Upper lobe of right lung (tissue), 1 donor: Measurements from ENCODE around the gene KAT6B. TPM values are rescaled to one million over a fixed set of nuclear protein-coding genes. Genes with fewer than 3 reads are reported as not detected.

Source experiments
- ATAC-seq: fragments of 200-7000 bp; cut with Tn5 transposase; one replicate; pipeline ENCODE4 v1.9.1; 2020; ENCODE audit warnings: mild to moderate bottlenecking, moderate library complexity
- DNase-seq: peaks from one replicate; pipeline ENCODE4 v3.0.0-alpha.2; 2020
- H3K27ac ChIP-seq: fragments of 200-600 bp; one replicate; pipeline ENCODE4 v1.8.0; 2022
- H3K27me3 ChIP-seq: fragments of 200-600 bp; one replicate; pipeline ENCODE4 v1.8.0; 2022; ENCODE audit warnings: mild to moderate bottlenecking
- H3K36me3 ChIP-seq: fragments of 200-600 bp; one replicate; pipeline ENCODE4 v1.8.0; 2022
- H3K4me1 ChIP-seq: fragments of 200-600 bp; one replicate; pipeline ENCODE4 v1.8.0; 2022
- H3K4me3 ChIP-seq: fragments of 200-600 bp; one replicate; pipeline ENCODE4 v1.8.0; 2022; ENCODE audit warnings: mild to moderate bottlenecking
- H3K9me3 ChIP-seq: fragments of 200-600 bp; one replicate; pipeline ENCODE4 v1.8.0; 2022
- intact Hi-C: fragments of 100-400 bp; cut with DNase I; formaldehyde crosslinking; loops from one replicate; pipeline ENCODE4 v1.11.0; 2022
- total RNA-seq: library from RNA; stranded (reverse); fragmentation: NEBNext Ultra II Directional; extraction: Animal tissue kit (Norgen Biotek cat#: 25700); gene quantifications from one replicate; pipeline ENCODE4 v1.2.1, GENCODE V29; 2021
- TF ChIP-seq, protein P1 (sequence below): fragments of 200-600 bp; IDR thresholded peaks from one replicate; pipeline ENCODE4 v1.8.0; 2022; ENCODE audit warnings: antibody characterized with exemption
- donor health status: DM: no; HTN: yes; CAD: no; lungs with severe emphysema.

Gene KAT6B
- total RNA-seq, 1 donor from 2014 or later = 45.4 TPM

DNA sequence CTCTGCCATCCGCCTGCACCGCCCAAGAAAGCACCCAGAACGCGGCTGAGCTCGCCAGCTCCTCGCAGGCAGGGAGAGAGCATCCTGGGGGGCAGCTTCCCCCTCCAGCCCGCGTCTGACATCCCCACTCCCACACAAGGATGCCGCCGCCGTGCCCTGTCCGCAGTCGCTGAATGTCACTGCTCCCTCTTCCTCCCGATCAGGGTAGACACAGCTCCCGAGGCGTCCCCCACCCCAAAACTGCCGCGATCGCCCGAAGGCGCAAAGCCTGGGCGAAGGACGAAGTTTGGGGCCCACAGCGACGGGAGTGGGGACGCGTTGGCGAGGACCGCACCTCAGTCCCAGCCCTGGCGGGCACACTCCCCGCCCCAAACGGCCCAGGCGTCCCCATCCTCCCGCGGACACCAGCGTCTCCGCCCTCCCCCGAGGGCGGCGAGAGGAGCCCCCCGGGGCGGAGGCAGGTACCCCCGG is 1.5 kb upstream of the KAT6B start:
- TF ChIP-seq, protein P1, sequence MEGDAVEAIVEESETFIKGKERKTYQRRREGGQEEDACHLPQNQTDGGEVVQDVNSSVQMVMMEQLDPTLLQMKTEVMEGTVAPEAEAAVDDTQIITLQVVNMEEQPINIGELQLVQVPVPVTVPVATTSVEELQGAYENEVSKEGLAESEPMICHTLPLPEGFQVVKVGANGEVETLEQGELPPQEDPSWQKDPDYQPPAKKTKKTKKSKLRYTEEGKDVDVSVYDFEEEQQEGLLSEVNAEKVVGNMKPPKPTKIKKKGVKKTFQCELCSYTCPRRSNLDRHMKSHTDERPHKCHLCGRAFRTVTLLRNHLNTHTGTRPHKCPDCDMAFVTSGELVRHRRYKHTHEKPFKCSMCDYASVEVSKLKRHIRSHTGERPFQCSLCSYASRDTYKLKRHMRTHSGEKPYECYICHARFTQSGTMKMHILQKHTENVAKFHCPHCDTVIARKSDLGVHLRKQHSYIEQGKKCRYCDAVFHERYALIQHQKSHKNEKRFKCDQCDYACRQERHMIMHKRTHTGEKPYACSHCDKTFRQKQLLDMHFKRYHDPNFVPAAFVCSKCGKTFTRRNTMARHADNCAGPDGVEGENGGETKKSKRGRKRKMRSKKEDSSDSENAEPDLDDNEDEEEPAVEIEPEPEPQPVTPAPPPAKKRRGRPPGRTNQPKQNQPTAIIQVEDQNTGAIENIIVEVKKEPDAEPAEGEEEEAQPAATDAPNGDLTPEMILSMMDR = no peak
- Histone ChIP-seq H3K27ac (peak overlapping the region; percentile 99), H3K4me1 (peaks cover 47% of the 10 kb centered on the region), H3K36me3 (no peaks in the 10 kb centered on the region), H3K4me3 (peak overlapping the region; percentile 87), H3K9me3 (no peaks in the 10 kb centered on the region), H3K27me3 (no peaks in the 10 kb centered on the region)
- DNase-seq (peak; percentile 79), ATAC-seq (no peak)
- intact Hi-C loops = no loop called here

DNA sequence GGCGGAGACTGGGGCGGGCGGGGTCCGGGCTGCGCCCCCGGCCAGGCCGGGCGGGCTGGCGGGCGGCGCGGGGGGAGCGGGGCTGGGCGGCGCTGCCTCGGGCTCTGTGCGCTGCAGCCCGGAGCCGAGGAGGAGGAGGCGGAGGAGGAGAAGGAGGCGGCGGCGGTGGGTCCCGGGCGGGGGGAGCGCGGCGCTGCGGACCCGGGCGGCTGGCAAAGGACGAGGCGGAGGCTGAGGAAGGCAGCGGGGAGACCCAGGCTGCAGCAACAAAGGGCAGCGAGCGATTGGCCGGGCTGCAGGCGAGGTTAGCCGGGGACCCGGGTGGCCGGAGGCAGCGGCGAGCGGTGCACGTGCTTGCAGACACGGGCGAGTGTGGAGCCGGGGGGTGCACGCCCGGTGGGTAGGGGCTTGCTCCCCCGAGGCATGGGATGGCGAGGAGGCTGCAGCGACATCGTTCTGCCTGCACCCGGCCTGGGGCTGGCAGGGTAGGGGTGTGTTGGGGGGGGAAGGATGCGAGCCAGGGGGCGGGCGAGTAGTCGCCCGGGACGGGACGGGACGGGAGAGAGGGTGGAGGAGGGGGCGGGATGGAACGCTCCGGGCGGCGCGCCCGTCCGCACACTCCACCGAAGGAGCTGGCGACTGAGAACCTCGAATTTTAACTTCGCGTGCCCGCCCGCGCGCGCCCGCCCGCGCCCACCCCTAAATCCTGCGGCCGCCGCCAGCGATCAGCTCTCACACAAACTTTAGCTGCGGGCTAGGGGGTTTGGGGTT is 844 bp upstream of the KAT6B start:
- Histone ChIP-seq H3K27ac (peak overlapping the region; percentile 99), H3K9me3 (no peaks in the 10 kb centered on the region), H3K4me3 (peak overlapping the region; percentile 87), H3K36me3 (no peaks in the 10 kb centered on the region), H3K27me3 (no peaks in the 10 kb centered on the region), H3K4me1 (peaks cover 47% of the 10 kb centered on the region)
- ATAC-seq (peak; percentile 27), DNase-seq (no peak)
- intact Hi-C loops = no loop called here
- TF ChIP-seq, protein P1 = no peak

DNA sequence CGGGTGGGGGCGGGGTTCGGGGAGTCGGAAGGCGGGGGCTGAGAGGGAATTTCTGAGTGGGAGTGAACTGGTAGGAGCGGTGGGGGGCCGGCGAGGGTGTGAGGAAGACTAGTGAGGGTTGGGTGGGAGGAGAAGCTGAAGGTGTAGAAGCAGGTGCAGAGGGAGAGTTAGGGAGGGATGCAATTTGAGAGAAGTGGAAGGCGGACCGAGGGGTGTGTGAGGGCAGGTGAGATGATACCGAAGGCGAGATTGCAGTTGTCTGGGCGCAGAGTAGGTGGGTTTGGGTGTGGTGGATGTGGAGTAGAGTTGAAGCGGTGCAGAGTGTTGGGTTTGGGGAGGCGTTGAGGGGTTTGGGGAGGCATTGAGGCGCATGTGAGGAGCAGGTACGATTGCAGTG is 643 bp downstream of the KAT6B start:
- H3K4me1 ChIP-seq = peaks cover 45% of the 10 kb centered on the region
- intact Hi-C loops = no loop called here
- TF ChIP-seq, protein P1 = no peak

DNA sequence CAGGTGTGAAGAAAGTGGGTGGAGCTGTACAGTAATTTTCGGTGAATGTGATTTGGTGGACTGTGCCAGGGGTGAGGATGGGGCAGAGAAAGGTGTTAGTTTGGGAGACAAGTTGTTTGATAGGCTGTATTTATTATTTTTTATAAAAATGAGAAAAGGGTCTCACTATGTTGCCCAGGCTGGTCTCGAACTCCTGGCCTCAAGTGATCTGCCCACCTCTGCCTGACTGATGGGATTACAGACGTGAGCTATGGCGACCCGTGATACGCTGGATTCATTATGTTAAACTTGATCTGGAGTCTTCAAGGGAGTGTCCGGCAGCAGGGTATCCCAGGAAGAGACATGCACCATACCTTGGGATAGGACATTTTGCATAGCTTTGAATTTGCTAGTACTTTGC is 1.3 kb downstream of the KAT6B start:
- no peak for ATAC-seq
- H3K4me1 ChIP-seq = peaks cover 39% of the 10 kb centered on the region
- DNase-seq = no peak
- H3K4me3 ChIP-seq = peak overlapping the region; percentile 87
- H3K27ac ChIP-seq = no peak overlapping the region
- intact Hi-C loops = no loop called here
- no peaks in the 10 kb centered on the region for H3K36me3 ChIP-seq
- TF ChIP-seq, protein P1 = no peak
- no peaks in the 10 kb centered on the region for H3K9me3 ChIP-seq
- no peaks in the 10 kb centered on the region for H3K27me3 ChIP-seq

More for the DNA sequence above, 643 bp downstream of the KAT6B start:
- H3K9me3 ChIP-seq = no peaks in the 10 kb centered on the region
- peak overlapping the region; percentile 87 for H3K4me3 ChIP-seq
- ATAC-seq (no peak), DNase-seq (no peak)
- no peaks in the 10 kb centered on the region for H3K27me3 ChIP-seq
- H3K36me3 ChIP-seq = no peaks in the 10 kb centered on the region
- H3K27ac ChIP-seq = peak overlapping the region; percentile 17

DNA sequence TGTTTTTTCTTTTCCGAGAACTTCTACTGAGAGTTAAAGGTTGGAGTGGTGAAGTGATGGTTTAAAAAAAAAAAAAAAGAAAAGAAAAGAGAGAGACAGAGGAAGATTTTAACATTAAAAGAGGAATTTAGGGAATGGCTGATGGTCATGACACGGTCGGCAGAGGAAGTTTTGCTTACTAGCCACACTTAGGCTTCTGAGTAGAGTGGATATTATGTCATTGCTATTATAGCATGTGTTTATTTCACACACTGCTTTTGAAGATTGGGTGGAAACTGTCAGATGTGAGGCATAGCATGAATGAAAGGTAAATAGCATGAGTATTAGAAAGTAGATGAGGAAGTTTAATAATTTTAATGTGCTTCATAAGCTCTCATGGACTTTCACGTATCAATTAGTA is 2.5 kb downstream of the KAT6B start:
- H3K27me3 ChIP-seq = no peaks in the 10 kb centered on the region
- no peak overlapping the region for H3K27ac ChIP-seq
- H3K9me3 ChIP-seq = no peaks in the 10 kb centered on the region
- peaks cover 29% of the 10 kb centered on the region for H3K4me1 ChIP-seq
- no peak for ATAC-seq
- no peaks in the 10 kb centered on the region for H3K36me3 ChIP-seq
- no peak overlapping the region for H3K4me3 ChIP-seq
- intact Hi-C loops = no loop called here
- TF ChIP-seq, protein P1 = no peak
- DNase-seq = no peak
